B cell (primary cell): ENCODE measurements around the gene GRIP2. TPM values are rescaled to one million over a fixed set of nuclear protein-coding genes. Genes with fewer than 3 reads are reported as not detected.

Experiments
- ATAC-seq: fragments of 200-7000 bp; cut with Tn5 transposase; one replicate; pipeline ENCODE4 v1.10.0; 2021; ENCODE audit warnings: low read depth, mild to moderate bottlenecking, moderate number of reproducible peaks, moderate library complexity
- CTCF ChIA-PET: fragments of 350-600 bp; sonication (Branson Sonifier 250); formaldehyde crosslinking; loops from one replicate; lab custom pipeline; 2021; ENCODE audit warnings: antibody characterized with exemption, inconsistent platforms; lab: Charles Lee
- POLR2A ChIA-PET: fragments of 350-600 bp; sonication (Branson Sonifier 250); formaldehyde crosslinking; loops from one replicate; lab custom pipeline; 2021; ENCODE audit warnings: antibody characterized with exemption; lab: Charles Lee
- DNase-seq: peaks from one replicate; pipeline ENCODE4 v3.0.0; 2013
- H2AFZ ChIP-seq: 2 replicates; pipeline ENCODE4 v1.6.1; 2012; ENCODE audit warnings: mild to moderate bottlenecking, low read depth, low read length; ENCODE audit not compliant: insufficient read depth, poor library complexity, severe bottlenecking
- H3K27ac ChIP-seq, 2 donors: 1 replicate in 1 of 2; 2 replicates in 1 of 2; pipeline ENCODE4 v1.5.1; 2012 to 2013; ENCODE audit warnings: low read length in 2 of 2, mild to moderate bottlenecking in 2 of 2, moderate library complexity in 1 of 2
- H3K27me3 ChIP-seq, 4 experiments: fragments of 200-600 bp in 1 of 4; sonication (generic) in 1 of 4; replicated peaks in 1 of 4; 1 replicate in 2 of 4; 2 replicates in 2 of 4; pipeline versions ENCODE4 v1.6.1 to v1.7.0; 2013 to 2016; ENCODE audit warnings: low read length in 3 of 4, mild to moderate bottlenecking in 2 of 4, mixed read lengths in 1 of 4, moderate library complexity in 1 of 4; ENCODE audit not compliant: insufficient read depth in 4 of 4, control insufficient read depth in 3 of 4; ENCODE audit errors: control extremely low read depth in 1 of 4
- H3K36me3 ChIP-seq, 2 experiments: replicated peaks in 1 of 2; 1 replicate in 1 of 2; 2 replicates in 1 of 2; pipeline versions ENCODE4 v1.6.1 to v1.7.1; 2013; ENCODE audit warnings: low read length in 1 of 2; ENCODE audit not compliant: insufficient read depth in 2 of 2, control insufficient read depth in 1 of 2; ENCODE audit errors: control extremely low read depth in 1 of 2, extremely low read depth in 1 of 2
- H3K4me1 ChIP-seq, 2 donors: fragments of 200-600 bp in 1 of 2; sonication (generic) in 1 of 2; 1 replicate in 1 of 2; 2 replicates in 1 of 2; pipeline versions ENCODE4 v1.5.1 to v1.6.1; 2013 to 2017; ENCODE audit warnings: low read length in 2 of 2; ENCODE audit not compliant: control insufficient read depth in 2 of 2, insufficient read depth in 2 of 2
- H3K4me2 ChIP-seq: replicated peaks from 2 replicates; pipeline ENCODE3; 2012; ENCODE audit warnings: mild to moderate bottlenecking, low read depth, low read length; ENCODE audit not compliant: poor library complexity, severe bottlenecking
- H3K4me3 ChIP-seq, 5 experiments: fragments of 200-600 bp in 1 of 5; sonication (generic) in 1 of 5; 1 replicate in 3 of 5; 2 replicates in 2 of 5; pipeline versions ENCODE4 v1.5.1 to v1.7.0; 2011 to 2016; ENCODE audit warnings: low read length in 4 of 5, mild to moderate bottlenecking in 4 of 5, low read depth in 2 of 5, control low read depth in 1 of 5, moderate library complexity in 1 of 5; ENCODE audit not compliant: insufficient read depth in 1 of 5; ENCODE audit errors: control extremely low read depth in 1 of 5, extremely low read depth in 1 of 5
- H3K79me2 ChIP-seq: fragments of 200-600 bp; sonication (generic); one replicate; pipeline ENCODE4 v1.6.0; 2016; ENCODE audit warnings: low read length; ENCODE audit not compliant: control insufficient read depth, insufficient read depth
- H3K9ac ChIP-seq: fragments of 200-600 bp; sonication (generic); 2 replicates; pipeline ENCODE4 v1.6.1; 2017; ENCODE audit warnings: mild to moderate bottlenecking, low read length, moderate library complexity
- H3K9me3 ChIP-seq, 3 donors: one replicate each; pipeline versions ENCODE4 v1.6.1 to v1.7.1; 2013; ENCODE audit warnings: low read length in 2 of 3; ENCODE audit not compliant: control insufficient read depth in 2 of 3, insufficient read depth in 1 of 3; ENCODE audit errors: control extremely low read depth in 1 of 3
- H4K20me1 ChIP-seq: 2 replicates; pipeline ENCODE4 v1.6.0; 2012; ENCODE audit warnings: mild to moderate bottlenecking, low read length; ENCODE audit not compliant: insufficient read depth, control insufficient read depth, poor library complexity, severe bottlenecking
- H3K27ac Mint-ChIP-seq: one replicate; pipeline ENCODE4 v1.8.0; 2021; ENCODE audit warnings: mixed read lengths
- H3K27me3 Mint-ChIP-seq: one replicate; pipeline ENCODE4 v1.8.0; 2021; ENCODE audit warnings: mixed read lengths
- H3K4me1 Mint-ChIP-seq: one replicate; pipeline ENCODE4 v1.8.0; 2021; ENCODE audit warnings: mixed read lengths
- H3K4me3 Mint-ChIP-seq: one replicate; pipeline ENCODE4 v1.8.0; 2021; ENCODE audit warnings: mixed read lengths
- H3K9me3 Mint-ChIP-seq: one replicate; pipeline ENCODE4 v1.8.0; 2022; ENCODE audit warnings: mixed read lengths; ENCODE audit not compliant: insufficient read depth
- CTCF ChIP-seq: fragments of 200-600 bp; IDR thresholded peaks from one replicate; pipeline ENCODE4 v1.8.0; 2022; ENCODE audit warnings: antibody characterized with exemption, mild to moderate bottlenecking
- EZH2 ChIP-seq: IDR thresholded peaks from 2 replicates; pipeline ENCODE4 v1.6.1; 2012; ENCODE audit warnings: borderline replicate concordance, low read depth, mild to moderate bottlenecking, moderate library complexity, low read length; ENCODE audit not compliant: insufficient read depth, poor library complexity, severe bottlenecking
- WGBS: methylation state at CpG from one replicate; pipeline ENCODE4 v1.1.5; 2013; ENCODE audit warnings: missing lambda C conversion rate; ENCODE audit not compliant: insufficient coverage; 5-methylcytosine and 5-hydroxymethylcytosine counted together
- intact Hi-C: fragments of 100-400 bp; cut with micrococcal nuclease; formaldehyde crosslinking; loops from one replicate; pipeline ENCODE4 v1.10.0; 2022
- polyA plus RNA-seq: library from polyadenylated mRNA; depleted of rRNA; stranded (reverse); fragments of >200 nt; gene quantifications from 2 replicates; pipeline ENCODE4 v1.2.3, GENCODE V29; 2012
- total RNA-seq, 2 donors: library from RNA; stranded (reverse); fragments of 120-200 nt in 1 of 2; gene quantifications; 1 replicate in 1 of 2; 2 replicates in 1 of 2; pipeline versions ENCODE4 v1.2.3 to v1.2.4, GENCODE V29; 2013 to 2022

The GRIP2 gene
- total and polyA plus RNA-seq, 2 donors (not counting 1 experiment from before 2014, with no cell fraction given): not detected

GRCh38 chr3:14475621-14476020, 64.5 kb downstream of the GRIP2 start:
- Histone ChIP-seq H2AFZ (no peak overlapping the region), H3K4me2 (no peak overlapping the region), H3K4me1 (no peaks in the 10 kb centered on the region), H4K20me1 (no peaks in the 10 kb centered on the region), H3K4me3 (no peak overlapping the region), H3K36me3 (peaks cover 0 to 87% of the 10 kb centered on the region in 2 experiments), H3K79me2 (no peaks in the 10 kb centered on the region), H3K27me3 (no peaks in the 10 kb centered on the region), H3K9me3 (no peaks in the 10 kb centered on the region), H3K27ac (no peak overlapping the region), H3K9ac (no peak overlapping the region)
- no peak for DNase-seq
- Mint-ChIP-seq H3K4me1 (no peaks in the 10 kb centered on the region), H3K27me3 (no peaks in the 10 kb centered on the region), H3K4me3 (no peak overlapping the region), H3K9me3 (no peaks in the 10 kb centered on the region), H3K27ac (no peak overlapping the region)
- TF ChIP-seq EZH2: no peak
- no peak for TF ChIP-seq CTCF
- WGBS: 98% methylated on average over 6 of the region's 7 CpGs
- intact Hi-C loops: no loop called here
- ATAC-seq: no peak
- ChIA-PET CTCF (interaction anchor here (1.8 kb wide), 1 partner anchor 8 kb away, joined by 7 read pairs; no protein-coding TSS in a partner anchor), POLR2A (no interaction called here)

GRCh38 chr3:14474363-14475081, 65.6 kb downstream of the GRIP2 start:
- no peaks in the 10 kb centered on the region for H3K79me2 ChIP-seq
- H4K20me1 ChIP-seq: no peaks in the 10 kb centered on the region
- H3K4me2 ChIP-seq: no peak overlapping the region
- H3K9ac ChIP-seq: no peak overlapping the region
- H3K27me3 Mint-ChIP-seq: no peaks in the 10 kb centered on the region
- H3K4me3 Mint-ChIP-seq: no peak overlapping the region
- no peak for DNase-seq
- H3K27ac Mint-ChIP-seq: no peak overlapping the region
- H3K9me3 ChIP-seq: no peaks in the 10 kb centered on the region
- POLR2A ChIA-PET: no interaction called here
- peaks cover 0 to 82% of the 10 kb centered on the region in 2 experiments for H3K36me3 ChIP-seq
- no peaks in the 10 kb centered on the region for H3K4me1 ChIP-seq
- H3K9me3 Mint-ChIP-seq: no peaks in the 10 kb centered on the region
- H3K4me3 ChIP-seq: no peak overlapping the region
- no peaks in the 10 kb centered on the region for H3K4me1 Mint-ChIP-seq
- CTCF ChIA-PET: no interaction called here
- no peak overlapping the region for H3K27ac ChIP-seq
- no peaks in the 10 kb centered on the region for H3K27me3 ChIP-seq
- ATAC-seq: no peak
- WGBS: 97% methylated on average over 12 of the region's 13 CpGs
- intact Hi-C loops: no loop called here
- TF ChIP-seq EZH2 (no peak), CTCF (no peak)
- no peak overlapping the region for H2AFZ ChIP-seq
